Cerebellar cortex (tissue), 1 donor: ENCODE results near the gene MEGF11.

Source experiments
- DNase-seq: peaks from one replicate; pipeline ENCODE4 v3.0.0-alpha.2; 2015; ENCODE audit warnings: low spot score

Gene MEGF11

GRCh38 chr15:66139591-66140207 lies 113.9 kb downstream of the MEGF11 start:
- DNase-seq: peak; percentile 56

GRCh38 chr15:66138892-66139590 lies 114.5 kb downstream of the MEGF11 start:
- peak; percentile 65 for DNase-seq

GRCh38 chr15:66138096-66138783 lies 115.3 kb downstream of the MEGF11 start:
- DNase-seq: no peak

GRCh38 chr15:66136948-66137347 lies 116.6 kb downstream of the MEGF11 start:
- no peak for DNase-seq

GRCh38 chr15:66135664-66136063 lies 117.9 kb downstream of the MEGF11 start:
- DNase-seq: no peak

GRCh38 chr15:66134284-66134683 lies 119.3 kb downstream of the MEGF11 start:
- DNase-seq: no peak

- DNase-seq: no peak
Observed at GRCh38 chr15:66133247-66133885, 120.2 kb downstream of the MEGF11 start.

GRCh38 chr15:66132251-66132816 lies 121.2 kb downstream of the MEGF11 start:
- peak; percentile 59 for DNase-seq

GRCh38 chr15:66131831-66132230 lies 121.7 kb downstream of the MEGF11 start:
- DNase-seq: peak; percentile 67

- DNase-seq: no peak
Observed at GRCh38 chr15:66131200-66131599, 122.3 kb downstream of the MEGF11 start.

GRCh38 chr15:66130496-66131034 lies 123.0 kb downstream of the MEGF11 start:
- DNase-seq: no peak

- DNase-seq: no peak
Observed at GRCh38 chr15:66129586-66129985, 124.0 kb downstream of the MEGF11 start.

- no peak for DNase-seq
Observed at GRCh38 chr15:66128116-66128680, 125.4 kb downstream of the MEGF11 start.

- no peak for DNase-seq
Observed at GRCh38 chr15:66126456-66126855, 127.1 kb downstream of the MEGF11 start.

GRCh38 chr15:66126031-66126441 lies 127.5 kb downstream of the MEGF11 start:
- DNase-seq: no peak

GRCh38 chr15:66124651-66125050 lies 128.9 kb downstream of the MEGF11 start:
- peak; percentile 95 for DNase-seq

GRCh38 chr15:66123799-66124198 lies 129.8 kb downstream of the MEGF11 start:
- no peak for DNase-seq

- no peak for DNase-seq
Observed at GRCh38 chr15:66120422-66120821, 133.1 kb downstream of the MEGF11 start.

GRCh38 chr15:66117841-66118240 lies 135.7 kb downstream of the MEGF11 start:
- no peak for DNase-seq

GRCh38 chr15:66115568-66116206 lies 137.9 kb downstream of the MEGF11 start:
- DNase-seq: no peak

GRCh38 chr15:66114863-66115425 lies 138.6 kb downstream of the MEGF11 start:
- peak; percentile 67 for DNase-seq
